GM10266 (cell line): ENCODE measurements around the gene ATXN2L.
A peak's percentile ranks its signal among the peaks of the same experiment; 100 is the strongest.
"Not testable (repeated sequence)": the region's sequence is repeated elsewhere in the genome, so short reads cannot be mapped to it uniquely, and the experiment has no call there.

Experiments
- DNase-seq: peaks from one replicate; pipeline ENCODE4 v3.0.0; 2012; ENCODE audit errors: extremely low spot score
- TF ChIP-seq, protein P1 (sequence below): IDR thresholded peaks from 2 replicates; pipeline ENCODE4 v1.5.1; 2012; ENCODE audit warnings: mild to moderate bottlenecking, low read depth; ENCODE audit not compliant: control insufficient read depth, insufficient read depth; ENCODE audit errors: missing control alignments

The ATXN2L gene, protein sequence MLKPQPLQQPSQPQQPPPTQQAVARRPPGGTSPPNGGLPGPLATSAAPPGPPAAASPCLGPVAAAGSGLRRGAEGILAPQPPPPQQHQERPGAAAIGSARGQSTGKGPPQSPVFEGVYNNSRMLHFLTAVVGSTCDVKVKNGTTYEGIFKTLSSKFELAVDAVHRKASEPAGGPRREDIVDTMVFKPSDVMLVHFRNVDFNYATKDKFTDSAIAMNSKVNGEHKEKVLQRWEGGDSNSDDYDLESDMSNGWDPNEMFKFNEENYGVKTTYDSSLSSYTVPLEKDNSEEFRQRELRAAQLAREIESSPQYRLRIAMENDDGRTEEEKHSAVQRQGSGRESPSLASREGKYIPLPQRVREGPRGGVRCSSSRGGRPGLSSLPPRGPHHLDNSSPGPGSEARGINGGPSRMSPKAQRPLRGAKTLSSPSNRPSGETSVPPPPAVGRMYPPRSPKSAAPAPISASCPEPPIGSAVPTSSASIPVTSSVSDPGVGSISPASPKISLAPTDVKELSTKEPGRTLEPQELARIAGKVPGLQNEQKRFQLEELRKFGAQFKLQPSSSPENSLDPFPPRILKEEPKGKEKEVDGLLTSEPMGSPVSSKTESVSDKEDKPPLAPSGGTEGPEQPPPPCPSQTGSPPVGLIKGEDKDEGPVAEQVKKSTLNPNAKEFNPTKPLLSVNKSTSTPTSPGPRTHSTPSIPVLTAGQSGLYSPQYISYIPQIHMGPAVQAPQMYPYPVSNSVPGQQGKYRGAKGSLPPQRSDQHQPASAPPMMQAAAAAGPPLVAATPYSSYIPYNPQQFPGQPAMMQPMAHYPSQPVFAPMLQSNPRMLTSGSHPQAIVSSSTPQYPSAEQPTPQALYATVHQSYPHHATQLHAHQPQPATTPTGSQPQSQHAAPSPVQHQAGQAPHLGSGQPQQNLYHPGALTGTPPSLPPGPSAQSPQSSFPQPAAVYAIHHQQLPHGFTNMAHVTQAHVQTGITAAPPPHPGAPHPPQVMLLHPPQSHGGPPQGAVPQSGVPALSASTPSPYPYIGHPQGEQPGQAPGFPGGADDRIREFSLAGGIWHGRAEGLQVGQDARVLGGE

DNA sequence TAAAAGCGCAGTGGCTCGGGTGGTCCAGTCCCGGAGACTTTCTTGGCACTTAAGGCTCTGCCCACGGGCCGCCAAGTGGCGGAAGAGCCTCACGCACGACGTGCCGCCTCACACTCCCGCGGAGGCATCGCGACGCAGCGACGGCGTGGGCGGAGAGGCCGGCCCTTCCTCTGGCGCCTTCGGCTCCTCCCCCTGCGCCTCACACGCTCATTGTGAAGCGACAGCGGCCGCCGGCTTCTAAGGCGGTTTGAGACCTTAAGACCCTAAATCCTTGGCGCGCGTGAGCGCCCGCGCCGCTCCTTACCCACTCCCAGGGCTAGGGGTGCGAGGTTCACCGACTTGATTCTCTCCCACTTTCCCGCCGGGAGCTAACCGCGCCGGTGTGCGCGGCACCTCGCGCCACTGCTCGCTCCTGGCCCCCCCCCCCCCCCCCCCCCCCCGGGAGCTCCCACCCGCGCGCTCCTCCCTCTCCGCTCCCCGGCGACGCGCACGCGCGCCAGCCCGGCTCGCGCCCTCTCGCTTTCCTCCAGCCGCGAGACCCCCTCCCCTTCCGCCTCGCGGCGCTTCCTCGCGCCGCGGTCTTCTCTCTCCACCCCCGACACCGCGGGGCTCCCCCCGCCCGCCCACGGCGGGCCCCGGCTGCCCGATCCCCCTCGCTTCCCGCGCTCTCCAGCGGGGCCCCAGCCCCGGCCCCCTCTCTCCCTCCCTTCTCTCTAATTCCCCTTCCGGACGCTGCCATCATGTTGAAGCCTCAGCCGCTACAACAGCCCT lies at the start of gene ATXN2L:
Gene ATXN2L (plus strand): TSS at position 480 of the 771 bp plus-strand sequence. CDS start 261 bp downstream, at position 741.
- TF ChIP-seq, protein P1, sequence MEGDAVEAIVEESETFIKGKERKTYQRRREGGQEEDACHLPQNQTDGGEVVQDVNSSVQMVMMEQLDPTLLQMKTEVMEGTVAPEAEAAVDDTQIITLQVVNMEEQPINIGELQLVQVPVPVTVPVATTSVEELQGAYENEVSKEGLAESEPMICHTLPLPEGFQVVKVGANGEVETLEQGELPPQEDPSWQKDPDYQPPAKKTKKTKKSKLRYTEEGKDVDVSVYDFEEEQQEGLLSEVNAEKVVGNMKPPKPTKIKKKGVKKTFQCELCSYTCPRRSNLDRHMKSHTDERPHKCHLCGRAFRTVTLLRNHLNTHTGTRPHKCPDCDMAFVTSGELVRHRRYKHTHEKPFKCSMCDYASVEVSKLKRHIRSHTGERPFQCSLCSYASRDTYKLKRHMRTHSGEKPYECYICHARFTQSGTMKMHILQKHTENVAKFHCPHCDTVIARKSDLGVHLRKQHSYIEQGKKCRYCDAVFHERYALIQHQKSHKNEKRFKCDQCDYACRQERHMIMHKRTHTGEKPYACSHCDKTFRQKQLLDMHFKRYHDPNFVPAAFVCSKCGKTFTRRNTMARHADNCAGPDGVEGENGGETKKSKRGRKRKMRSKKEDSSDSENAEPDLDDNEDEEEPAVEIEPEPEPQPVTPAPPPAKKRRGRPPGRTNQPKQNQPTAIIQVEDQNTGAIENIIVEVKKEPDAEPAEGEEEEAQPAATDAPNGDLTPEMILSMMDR = no peak
- peak; percentile 96 for DNase-seq

DNA sequence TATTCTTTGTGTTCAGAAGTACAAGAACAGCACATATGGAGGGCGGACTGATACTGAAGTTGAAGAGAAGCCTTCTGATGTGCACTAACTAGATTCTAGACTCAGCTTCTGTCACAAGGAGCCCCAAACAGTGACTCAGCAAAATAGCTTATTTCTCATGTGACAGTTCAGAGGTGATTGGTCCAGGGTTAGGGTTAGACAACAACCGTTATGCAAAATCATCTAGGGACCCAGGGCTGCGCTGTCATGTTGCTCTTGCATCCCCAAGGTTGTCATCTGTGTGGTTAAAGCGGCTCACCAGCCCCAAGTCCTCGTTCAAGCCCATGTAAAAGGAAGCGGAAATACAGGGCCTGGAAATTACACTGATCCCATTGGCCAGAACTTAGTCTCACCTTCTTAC lies 41.1 kb upstream of the ATXN2L start:
- not testable (repeated sequence) for DNase-seq

DNA sequence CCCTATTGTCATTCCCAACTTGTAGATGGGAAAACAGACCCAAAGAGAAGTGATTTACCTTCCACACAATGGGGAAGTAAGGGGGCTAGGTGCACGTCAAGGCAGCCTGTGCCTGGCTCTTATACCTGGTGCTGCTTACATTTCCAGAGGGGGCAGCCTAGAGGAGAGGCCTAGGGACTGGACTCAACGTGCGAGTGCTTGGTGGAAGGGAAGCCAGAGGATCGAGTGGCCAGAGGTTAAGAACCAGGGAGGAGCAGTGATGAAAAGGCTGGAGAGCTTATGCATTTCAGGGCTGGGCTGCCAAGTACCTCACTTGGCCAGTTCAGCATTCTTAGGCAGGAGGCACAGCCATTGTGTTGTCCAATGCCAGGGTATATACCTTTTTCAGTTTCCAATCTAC lies 40.4 kb upstream of the ATXN2L start:
- not testable (repeated sequence) for DNase-seq

DNA sequence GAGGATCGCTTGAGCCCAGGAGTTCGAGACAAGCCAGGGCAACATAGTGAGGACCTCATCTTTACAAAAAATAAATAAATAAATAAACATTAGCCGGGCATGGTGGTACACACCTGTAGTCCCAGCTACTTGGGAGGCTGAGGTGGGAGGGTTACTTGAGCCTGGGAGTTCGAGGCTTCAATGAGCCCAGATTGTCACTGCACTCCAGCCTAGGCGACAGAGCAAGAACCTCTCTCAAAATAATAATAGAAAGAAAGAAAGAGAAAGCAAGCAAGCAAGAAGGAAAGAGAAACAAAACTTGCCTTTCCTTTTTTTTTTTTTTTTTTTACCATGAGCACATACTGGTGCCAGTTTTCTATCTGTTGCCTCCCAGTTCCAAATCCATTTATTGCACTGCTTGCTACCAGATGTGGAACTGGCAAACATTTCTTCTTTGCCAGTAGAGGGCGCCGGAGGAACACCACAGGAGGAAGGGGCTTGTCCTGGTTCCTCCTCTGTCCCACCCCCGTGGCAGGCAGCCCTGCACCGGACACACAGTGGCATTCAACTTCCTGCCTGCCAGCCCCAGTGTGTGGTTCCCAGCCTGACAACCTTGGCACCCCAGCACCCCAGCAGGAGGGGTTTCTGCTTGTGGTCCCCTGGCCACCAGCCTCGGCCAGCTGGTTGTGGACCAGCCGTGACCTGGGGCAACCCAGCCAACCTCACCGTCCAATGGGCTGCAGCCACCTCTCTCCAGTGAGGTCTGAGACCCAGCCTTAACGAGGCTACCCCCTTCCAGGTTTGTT lies 20.4 kb upstream of the ATXN2L start:
- DNase-seq = not testable (repeated sequence)
- TF ChIP-seq, protein P1 = peak; percentile 56

DNA sequence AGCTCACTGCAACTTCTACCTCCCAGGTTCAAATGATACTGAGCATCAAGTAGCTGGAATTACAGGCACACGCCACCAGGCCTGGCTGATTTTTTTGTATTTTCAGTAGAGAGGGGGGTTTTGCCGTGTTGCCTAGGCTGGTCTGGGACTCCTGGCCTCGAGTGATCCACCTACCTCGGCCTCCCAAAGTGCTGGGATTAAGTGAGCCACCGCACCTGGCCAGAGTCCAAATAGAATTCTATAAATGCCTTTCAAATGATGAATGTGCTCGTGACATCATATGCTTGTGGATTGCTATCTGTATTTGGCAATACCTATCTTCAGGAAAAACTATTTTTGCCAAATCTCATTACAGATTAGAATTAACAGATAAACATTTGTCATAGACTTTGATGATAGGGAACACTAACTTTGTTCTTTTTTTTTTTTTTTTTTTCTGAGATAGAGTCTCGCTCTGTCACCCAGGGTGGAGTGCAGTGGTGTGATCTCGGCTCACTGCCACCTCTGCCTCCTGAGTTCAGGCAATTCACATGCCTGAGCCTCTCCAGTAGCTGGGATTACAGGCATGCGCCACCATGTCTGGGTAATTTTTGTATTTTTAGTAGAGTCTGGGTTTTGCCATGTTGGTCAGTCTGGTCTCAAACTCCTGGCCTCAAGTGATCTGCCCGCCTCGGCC lies 15.2 kb upstream of the ATXN2L start:
- not testable (repeated sequence) for DNase-seq

- TF ChIP-seq, protein P1 = no peak
- DNase-seq = no peak
Measured at GRCh38 chr16:28820016-28820415, 2.8 kb upstream of the ATXN2L start.

- DNase-seq = not testable (repeated sequence)
Measured at GRCh38 chr16:28820546-28820945, 2.3 kb upstream of the ATXN2L start.

DNA sequence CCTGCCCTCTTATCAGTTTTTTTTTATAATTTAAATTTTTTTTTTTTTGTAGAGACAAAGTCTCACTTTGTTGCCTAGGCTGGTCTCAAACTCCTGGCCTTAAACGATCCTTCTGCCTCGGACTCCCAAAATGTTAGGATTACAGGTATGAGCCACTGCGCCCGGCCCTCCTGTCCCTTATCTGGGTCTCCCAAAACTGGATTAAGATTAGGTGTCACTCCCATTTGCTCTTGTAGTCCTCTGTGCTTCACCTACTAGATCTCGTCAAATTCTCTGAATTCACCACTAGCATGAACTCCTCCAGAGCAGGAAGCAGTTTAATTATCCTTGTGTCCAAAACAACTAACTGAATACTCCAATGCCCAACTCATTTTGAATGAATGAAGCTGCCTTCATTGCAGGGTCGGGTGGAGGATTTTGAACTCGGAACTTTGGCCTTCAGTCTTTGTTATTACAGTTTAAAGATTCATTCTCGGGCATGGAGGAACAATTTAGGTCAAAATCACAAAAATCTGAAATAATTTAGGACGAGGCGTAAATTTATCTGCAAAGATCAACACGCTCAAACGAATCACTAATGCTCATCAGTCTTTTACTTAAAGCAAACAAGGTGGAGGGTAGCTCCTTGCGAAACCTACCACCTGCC lies 802 bp upstream of the ATXN2L start:
- no peak for DNase-seq
- TF ChIP-seq, protein P1 = no peak
